ENCODE data around the gene ADGRB3. TPM values are rescaled to one million over a fixed set of nuclear protein-coding genes. Genes with fewer than 3 reads are reported as not detected.
"Not testable (repeated sequence)": the region's sequence is repeated elsewhere in the genome, so short reads cannot be mapped to it uniquely, and the experiment has no call there.

ADGRB3 gene
- total RNA-seq, 1 donor from 2014 or later, result 5.1 TPM

DNA sequence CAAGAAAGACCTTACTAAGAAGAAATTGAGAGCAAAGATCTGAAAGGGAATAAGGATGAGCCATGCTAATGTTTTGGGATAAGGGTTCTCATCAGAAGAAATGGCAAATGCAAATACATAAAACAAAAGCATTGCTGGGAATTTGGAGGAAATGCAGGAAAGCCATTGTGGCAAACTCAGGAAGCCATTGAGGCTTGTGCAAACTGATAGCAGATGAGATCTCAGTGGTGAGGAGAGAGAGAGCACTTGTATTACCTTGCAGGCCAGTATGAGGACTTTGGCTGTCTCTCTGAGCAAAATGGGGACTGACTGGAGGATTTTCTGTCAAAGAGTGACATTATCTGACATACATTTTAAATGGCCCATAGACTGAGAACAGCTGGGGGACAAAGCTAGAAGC, 103.0 kb downstream of the ADGRB3 start:
- DNase-seq (ENCODE audit: low spot score), result no peak

- no peak for DNase-seq (ENCODE audit: low spot score)
Observed at GRCh38 chr6:68740828-68741500, 105.9 kb downstream of the ADGRB3 start.

- no peak for DNase-seq (ENCODE audit: low spot score)
Observed at GRCh38 chr6:68741501-68742386, 106.7 kb downstream of the ADGRB3 start.

GRCh38 chr6:68743099-68743498, 108.0 kb downstream of the ADGRB3 start:
- DNase-seq (ENCODE audit: low spot score), result no peak

- DNase-seq (ENCODE audit: low spot score), result not testable (repeated sequence)
Observed at GRCh38 chr6:68744376-68744775, 109.3 kb downstream of the ADGRB3 start.

DNA sequence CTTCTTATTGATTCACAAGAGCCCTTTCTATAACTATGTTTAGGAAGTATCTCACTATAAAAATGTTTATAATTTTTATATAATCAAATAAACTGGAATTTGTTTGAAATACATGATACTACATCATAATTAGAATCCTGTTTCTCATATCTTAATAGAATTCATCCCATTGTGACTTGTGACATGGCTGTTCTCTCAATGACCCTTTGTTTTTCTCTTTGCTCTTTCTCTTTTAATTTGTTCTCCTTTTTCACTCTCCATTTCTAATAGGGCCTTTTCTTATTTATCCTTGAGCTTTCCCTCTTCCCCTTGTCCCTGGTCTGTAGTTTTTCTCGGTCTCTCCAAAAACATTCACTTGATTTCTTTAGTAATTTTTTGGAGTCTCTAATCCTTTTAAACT, 111.3 kb downstream of the ADGRB3 start:
- no peak for DNase-seq (ENCODE audit: low spot score)

GRCh38 chr6:68747110-68747790, 112.2 kb downstream of the ADGRB3 start:
- no peak for DNase-seq (ENCODE audit: low spot score)

DNA sequence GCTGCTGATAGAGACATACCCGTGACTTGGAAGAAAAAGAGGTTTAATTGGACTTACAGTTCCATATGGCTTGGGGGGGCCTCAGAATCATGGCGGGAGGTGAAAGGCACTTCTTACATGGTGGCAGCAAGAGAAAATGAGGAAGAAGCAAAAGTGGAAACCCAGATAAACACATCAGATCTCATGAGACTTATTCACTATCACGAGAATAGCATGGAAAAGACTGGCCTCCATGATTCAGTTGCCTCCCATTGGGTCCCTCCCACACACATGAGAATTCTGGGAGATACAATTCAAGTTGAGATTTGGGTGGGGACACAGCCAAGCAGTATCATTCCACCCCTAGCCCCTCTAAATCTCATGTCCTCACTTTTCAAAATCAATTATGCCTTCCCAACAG, 112.8 kb downstream of the ADGRB3 start:
- DNase-seq (ENCODE audit: low spot score), result not testable (repeated sequence)

GRCh38 chr6:68754681-68755213, 119.7 kb downstream of the ADGRB3 start:
- no peak for DNase-seq (ENCODE audit: low spot score)

- DNase-seq (ENCODE audit: low spot score), result no peak
Observed at GRCh38 chr6:68756454-68757375, 121.6 kb downstream of the ADGRB3 start.

DNA sequence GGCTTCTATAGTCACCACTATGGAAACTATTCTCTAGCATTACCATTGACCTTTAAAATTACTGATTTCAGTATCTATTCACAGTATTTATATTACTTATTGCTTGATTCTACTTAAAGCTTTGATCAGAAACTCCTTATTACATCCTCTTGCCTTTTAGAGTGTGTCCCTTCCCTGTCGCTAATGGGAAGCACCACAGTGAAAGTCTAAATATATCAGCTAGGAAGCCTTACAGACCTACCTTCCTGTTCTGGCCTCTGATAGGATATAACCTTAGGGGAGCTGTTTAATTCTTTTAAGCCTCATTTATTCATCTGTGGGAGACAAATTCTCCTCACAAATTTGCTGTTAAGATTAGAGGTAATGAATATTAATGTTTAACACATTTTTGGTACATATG, 122.7 kb downstream of the ADGRB3 start:
- no peak for DNase-seq (ENCODE audit: low spot score)

GRCh38 chr6:68758559-68758958, 123.5 kb downstream of the ADGRB3 start:
- DNase-seq (ENCODE audit: low spot score), result no peak

GRCh38 chr6:68760485-68760884, 125.4 kb downstream of the ADGRB3 start:
- no peak for DNase-seq (ENCODE audit: low spot score)

DNA sequence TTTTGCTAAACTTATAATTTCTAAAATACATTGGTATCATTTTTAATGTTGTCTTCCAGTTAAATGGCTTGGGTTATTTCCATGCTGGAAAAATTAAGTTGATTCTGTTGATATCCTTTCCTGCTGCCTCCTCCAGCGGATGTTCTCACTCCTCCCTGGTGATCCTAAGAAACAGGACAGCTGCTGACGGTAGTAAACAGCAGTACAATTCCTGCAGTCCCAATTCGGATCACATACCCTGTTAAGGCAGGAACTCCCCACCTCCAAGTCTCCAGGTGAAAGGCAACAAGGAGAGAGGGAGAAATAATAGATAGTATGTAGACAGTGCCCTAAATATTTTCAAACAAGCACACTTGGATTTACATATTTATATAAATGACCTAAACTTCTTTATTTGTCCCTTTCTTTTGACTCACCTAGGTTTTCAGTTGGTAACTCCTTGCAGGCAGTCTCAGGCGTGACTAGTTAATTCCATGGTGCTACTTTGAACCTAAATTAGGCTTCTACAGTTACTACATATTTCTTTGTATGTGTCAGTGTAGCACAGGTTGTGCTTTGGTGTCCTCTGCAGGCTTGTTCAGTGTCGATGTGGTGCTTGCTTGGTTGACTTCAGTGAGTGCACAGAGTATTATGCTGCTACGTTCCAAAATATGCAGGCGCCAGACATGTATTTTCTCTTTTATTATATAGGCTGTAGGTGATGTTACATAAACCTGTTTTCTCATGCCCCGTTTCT, 126.0 kb downstream of the ADGRB3 start:
- DNase-seq (ENCODE audit: low spot score), result no peak

GRCh38 chr6:68761985-68762384, 126.9 kb downstream of the ADGRB3 start:
- no peak for DNase-seq (ENCODE audit: low spot score)

GRCh38 chr6:68771426-68771825, 136.3 kb downstream of the ADGRB3 start:
- no peak for DNase-seq (ENCODE audit: low spot score)

- DNase-seq (ENCODE audit: low spot score), result no peak
Observed at GRCh38 chr6:68774843-68775242, 139.8 kb downstream of the ADGRB3 start.

DNA sequence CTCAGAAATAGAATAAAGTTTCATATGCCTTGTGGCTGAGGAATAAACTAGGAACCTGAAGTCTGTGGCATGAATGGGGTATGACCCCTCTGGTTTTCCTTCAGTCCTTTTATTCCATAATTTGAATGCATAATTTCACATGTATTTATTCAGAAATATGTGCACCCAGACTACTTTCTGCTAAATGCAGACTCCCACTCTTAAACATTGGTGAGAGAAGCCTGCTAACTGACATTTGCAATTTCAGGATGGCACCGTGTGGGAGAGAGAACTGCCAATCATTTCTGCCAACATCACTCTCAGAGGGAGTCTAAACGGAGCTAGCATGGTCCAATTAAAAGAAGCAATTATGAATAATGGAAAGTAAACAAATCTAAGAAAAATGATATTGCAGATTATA, 141.3 kb downstream of the ADGRB3 start:
- DNase-seq (ENCODE audit: low spot score), result no peak

- DNase-seq (ENCODE audit: low spot score), result peak; percentile 69
Observed at GRCh38 chr6:68777956-68778355, 142.9 kb downstream of the ADGRB3 start.

GRCh38 chr6:68778356-68779020, 143.4 kb downstream of the ADGRB3 start:
- DNase-seq (ENCODE audit: low spot score), result peak; percentile 86
